GM18951 (cell line): ENCODE data around the gene PSENEN.

ENCODE experiments used
- POLR2A ChIP-seq: IDR thresholded peaks from 4 replicates; pipeline ENCODE4 v1.6.1; 2011; ENCODE audit warnings: mild to moderate bottlenecking; ENCODE audit not compliant: insufficient read length, insufficient read depth; ENCODE audit errors: extremely low read depth
- in situ Hi-C: fragments of 300-500 bp; cut with MboI; formaldehyde crosslinking; loops from one replicate; pipeline ENCODE4 v1.12.0; 2022; ENCODE audit warnings: low sequenced_read_pairs, mixed read lengths, inconsistent platforms; ENCODE audit not compliant: unreplicated experiment

Gene PSENEN

GRCh38 chr19:35743640-35744429 is 1.6 kb upstream of the PSENEN start:
- in situ Hi-C loops, result no loop called here
- TF ChIP-seq POLR2A, result no peak

GRCh38 chr19:35744430-35745327 is 772 bp upstream of the PSENEN start:
- in situ Hi-C loops, result no loop called here
- TF ChIP-seq POLR2A, result peak; percentile 79

- in situ Hi-C loops, result no loop called here
- no peak for TF ChIP-seq POLR2A
Measured at GRCh38 chr19:35746087-35746462, 624 bp downstream of the PSENEN start.

GRCh38 chr19:35746531-35746930 is 1.1 kb downstream of the PSENEN start:
- in situ Hi-C loops, result no loop called here
- no peak for TF ChIP-seq POLR2A

GRCh38 chr19:35748106-35749020 is 2.9 kb downstream of the PSENEN start, which contains the start of gene LIN37:
Gene LIN37, plus strand, starts transcription at chr19:35748576. Its CDS starts 149 bp downstream, at chr19:35748725.
- in situ Hi-C loops, result no loop called here
- TF ChIP-seq POLR2A, result peak; percentile 65

GRCh38 chr19:35750167-35750566 is 4.7 kb downstream of the PSENEN start:
- in situ Hi-C loops, result no loop called here
- TF ChIP-seq POLR2A, result no peak

- in situ Hi-C loops, result no loop called here
- no peak for TF ChIP-seq POLR2A
Measured at GRCh38 chr19:35751839-35752745, 6.6 kb downstream of the PSENEN start.

- in situ Hi-C loops, result no loop called here
- no peak for TF ChIP-seq POLR2A
Measured at GRCh38 chr19:35752746-35753350, 7.4 kb downstream of the PSENEN start.

- in situ Hi-C loops, result no loop called here
- TF ChIP-seq POLR2A, result no peak
Measured at GRCh38 chr19:35753634-35754369, 8.4 kb downstream of the PSENEN start.

GRCh38 chr19:35754370-35755130 is 9.1 kb downstream of the PSENEN start:
- TF ChIP-seq POLR2A, result no peak
- in situ Hi-C loops, result no loop called here
